Vagina (tissue), 2 donors: Measurements from ENCODE around the gene HSD17B4. TPM values are rescaled to one million over a fixed set of nuclear protein-coding genes. Genes with fewer than 3 reads are reported as not detected.
A peak's percentile ranks its signal among the peaks of the same experiment; 100 is the strongest.

Experiments
- DNase-seq, 2 donors: peaks; one replicate each; pipeline ENCODE4 v3.0.0-alpha.2; 2017; ENCODE audit errors: extremely low spot score in 2 of 2
- H3K27ac ChIP-seq: fragments of 200-600 bp; sonication (generic); one replicate; pipeline ENCODE4 v1.5.1; 2019
- H3K27me3 ChIP-seq: fragments of 200-600 bp; sonication (generic); one replicate; pipeline ENCODE4 v1.5.1; 2019
- H3K36me3 ChIP-seq, 2 donors: fragments of 200-600 bp; sonication (generic); one replicate each; pipeline ENCODE4 v1.5.1; 2017 to 2019
- H3K4me1 ChIP-seq: fragments of 200-600 bp; sonication (generic); one replicate; pipeline ENCODE4 v1.5.1; 2019
- H3K4me3 ChIP-seq, 2 donors: fragments of 200-600 bp; sonication (generic); 1 replicate in 1 of 2; 2 replicates in 1 of 2; pipeline ENCODE4 v1.5.1; 2016 to 2019
- H3K9me3 ChIP-seq: fragments of 200-600 bp; sonication (generic); one replicate; pipeline ENCODE4 v1.5.1; 2019
- CTCF ChIP-seq, 3 experiments: fragments of 450-650 bp in 2 of 3; fragments of 200-600 bp in 1 of 3; sonication (generic) in 1 of 3; IDR thresholded peaks; one replicate each; pipeline ENCODE4 v1.5.1; 2017 to 2019; ENCODE audit warnings: antibody characterized with exemption in 3 of 3, mild to moderate bottlenecking in 2 of 3, moderate library complexity in 2 of 3
- POLR2A ChIP-seq, 2 donors: fragments of 450-650 bp; IDR thresholded peaks; one replicate each; pipeline ENCODE4 v1.6.1; 2017; ENCODE audit warnings: antibody characterized with exemption in 2 of 2, mild to moderate bottlenecking in 2 of 2, moderate library complexity in 2 of 2
- POLR2AphosphoS5 ChIP-seq, 2 donors: sonication (generic); formaldehyde crosslinking; IDR thresholded peaks; one replicate each; pipeline ENCODE4 v1.9.0; 2017; ENCODE audit warnings: antibody characterized with exemption in 2 of 2, mild to moderate bottlenecking in 2 of 2, low read depth in 1 of 2; ENCODE audit not compliant: insufficient read depth in 1 of 2
- intact Hi-C: fragments of 100-400 bp; cut with DNase I; formaldehyde crosslinking; loops from one replicate; pipeline ENCODE4 v1.15.1; 2023
- total RNA-seq: library from RNA; depleted of rRNA; stranded (reverse); fragments of >200 nt; gene quantifications from one replicate; pipeline ENCODE4 v1.2.3, GENCODE V29; 2016

HSD17B4 gene
- total RNA-seq = 137 TPM

- Histone ChIP-seq H3K4me3 (peak within 1 kb of the TSS; percentile 70 to 78), H3K27ac (peak within 1 kb of the TSS; percentile 76), H3K27me3 (no peaks in the 10 kb centered on the region), H3K36me3 (no peaks in the 10 kb centered on the region), H3K9me3 (no peaks in the 10 kb centered on the region), H3K4me1 (peaks cover 20% of the 10 kb centered on the region)
- DNase-seq = peak in 1 of 2 donors; percentile 92
- TF ChIP-seq CTCF (IDR thresholded peaks at IDR 0.05) (no peak), POLR2AphosphoS5 (IDR thresholded peaks at IDR 0.05; ENCODE audit: insufficient read depth in 1 of 2, low read depth in 1 of 2) (peak; percentile 74 to 96)
- intact Hi-C loops = no loop called here
Observed at GRCh38 chr5:119452373-119453039, at the start of gene HSD17B4. Gene HSD17B4, plus strand, starts transcription at chr5:119452497. Its CDS starts 79 bp downstream, at chr5:119452576.

GRCh38 chr5:119402555-119402954 is 49.7 kb upstream of the HSD17B4 start:
- Histone ChIP-seq H3K4me3 (no peak overlapping the region), H3K36me3 (no peaks in the 10 kb centered on the region), H3K27ac (no peak overlapping the region), H3K9me3 (no peaks in the 10 kb centered on the region), H3K4me1 (peaks cover 27% of the 10 kb centered on the region), H3K27me3 (no peaks in the 10 kb centered on the region)
- no peak for DNase-seq
- TF ChIP-seq POLR2A (IDR thresholded peaks at IDR 0.05) (no peak), CTCF (IDR thresholded peaks at IDR 0.05) (no peak), POLR2AphosphoS5 (IDR thresholded peaks at IDR 0.05; ENCODE audit: insufficient read depth in 1 of 2, low read depth in 1 of 2) (no peak)
- intact Hi-C loops = no loop called here

GRCh38 chr5:119404033-119404432 is 48.3 kb upstream of the HSD17B4 start:
- no peak for DNase-seq
- Histone ChIP-seq H3K9me3 (no peaks in the 10 kb centered on the region), H3K27me3 (no peaks in the 10 kb centered on the region), H3K36me3 (no peaks in the 10 kb centered on the region), H3K4me3 (no peak overlapping the region), H3K27ac (no peak overlapping the region), H3K4me1 (peaks cover 13% of the 10 kb centered on the region)
- intact Hi-C loops = no loop called here
- TF ChIP-seq POLR2A (IDR thresholded peaks at IDR 0.05) (no peak), POLR2AphosphoS5 (IDR thresholded peaks at IDR 0.05; ENCODE audit: insufficient read depth in 1 of 2, low read depth in 1 of 2) (no peak), CTCF (IDR thresholded peaks at IDR 0.05) (no peak)

GRCh38 chr5:119405419-119405818 is 46.9 kb upstream of the HSD17B4 start:
- intact Hi-C loops = no loop called here
- H3K4me1 ChIP-seq = peaks cover under 1% of the 10 kb centered on the region

More at GRCh38 chr5:119405419-119405818, 46.9 kb upstream of the HSD17B4 start:
- no peaks in the 10 kb centered on the region for H3K9me3 ChIP-seq
- DNase-seq = no peak
- H3K27ac ChIP-seq = no peak overlapping the region
- TF ChIP-seq POLR2AphosphoS5 (IDR thresholded peaks at IDR 0.05; ENCODE audit: insufficient read depth in 1 of 2, low read depth in 1 of 2) (no peak), CTCF (IDR thresholded peaks at IDR 0.05) (no peak), POLR2A (IDR thresholded peaks at IDR 0.05) (no peak)
- no peak overlapping the region for H3K4me3 ChIP-seq
- H3K36me3 ChIP-seq = no peaks in the 10 kb centered on the region
- no peaks in the 10 kb centered on the region for H3K27me3 ChIP-seq
